ENCODE measurements around the gene COX18.

The COX18 gene

GRCh38 chr4:73053076-73053475 is 16.4 kb downstream of the COX18 start:
- no peak for DNase-seq (ENCODE audit: low read depth)

GRCh38 chr4:73051625-73052024 is 17.9 kb downstream of the COX18 start:
- DNase-seq (ENCODE audit: low read depth), result no peak

- DNase-seq (ENCODE audit: low read depth), result no peak
These were observed 23.6 kb downstream of the COX18 start for GRCh38 chr4:73045879-73046278.

- DNase-seq (ENCODE audit: low read depth), result no peak
These were observed 32.5 kb downstream of the COX18 start for GRCh38 chr4:73037057-73037456.

GRCh38 chr4:73036123-73036522 is 33.4 kb downstream of the COX18 start:
- DNase-seq (ENCODE audit: low read depth), result no peak

GRCh38 chr4:73034896-73035295 is 34.6 kb downstream of the COX18 start:
- no peak for DNase-seq (ENCODE audit: low read depth)

GRCh38 chr4:73028621-73029020 is 40.9 kb downstream of the COX18 start:
- no peak for DNase-seq (ENCODE audit: low read depth)

- no peak for DNase-seq (ENCODE audit: low read depth)
These were observed 47.9 kb downstream of the COX18 start for GRCh38 chr4:73021634-73022033.

- no peak for DNase-seq (ENCODE audit: low read depth)
These were observed 50.0 kb downstream of the COX18 start for GRCh38 chr4:73019462-73020047.

GRCh38 chr4:73018595-73018994 is 50.9 kb downstream of the COX18 start:
- no peak for DNase-seq (ENCODE audit: low read depth)

GRCh38 chr4:73013310-73013709 is 56.2 kb downstream of the COX18 start:
- DNase-seq (ENCODE audit: low read depth), result no peak

GRCh38 chr4:73012673-73013072 is 56.8 kb downstream of the COX18 start:
- no peak for DNase-seq (ENCODE audit: low read depth)

GRCh38 chr4:73011629-73011985 is 57.9 kb downstream of the COX18 start:
- no peak for DNase-seq (ENCODE audit: low read depth)

GRCh38 chr4:73010789-73011628 is 58.5 kb downstream of the COX18 start:
- DNase-seq (ENCODE audit: low read depth), result no peak

GRCh38 chr4:73007526-73008100 is 61.9 kb downstream of the COX18 start:
- DNase-seq (ENCODE audit: low read depth), result no peak

- no peak for DNase-seq (ENCODE audit: low read depth)
These were observed 63.1 kb downstream of the COX18 start for GRCh38 chr4:73006286-73006990.

- no peak for DNase-seq (ENCODE audit: low read depth)
These were observed 64.0 kb downstream of the COX18 start for GRCh38 chr4:73005514-73005913.

All from T follicular helper cell (primary cell).